ENCODE results near the gene RAB17.

DNA sequence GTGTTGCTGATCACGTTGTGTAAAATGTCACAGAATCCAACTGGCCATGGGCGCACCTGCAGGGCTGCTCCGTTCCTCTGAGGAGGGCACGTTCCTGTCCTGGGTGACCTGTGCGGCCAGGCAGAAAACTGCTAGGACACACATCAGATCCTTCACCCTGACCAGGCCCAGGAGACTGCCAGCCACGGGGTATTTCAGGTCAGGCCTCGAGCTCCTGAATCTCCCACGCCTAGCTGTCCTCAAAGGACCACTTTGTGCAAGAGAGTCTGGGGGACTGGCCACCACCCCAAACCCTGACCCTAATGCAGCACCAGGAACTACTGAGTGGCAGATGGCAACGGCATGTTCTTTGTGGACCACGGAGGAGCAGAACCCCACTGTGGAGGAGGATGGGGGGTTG is 13.1 kb downstream of the RAB17 start:
- TF ChIP-seq POLR2A (IDR thresholded peaks at IDR 0.05; ENCODE audit: extremely low read depth, insufficient read length), result no peak
- TF ChIP-seq, protein P1, sequence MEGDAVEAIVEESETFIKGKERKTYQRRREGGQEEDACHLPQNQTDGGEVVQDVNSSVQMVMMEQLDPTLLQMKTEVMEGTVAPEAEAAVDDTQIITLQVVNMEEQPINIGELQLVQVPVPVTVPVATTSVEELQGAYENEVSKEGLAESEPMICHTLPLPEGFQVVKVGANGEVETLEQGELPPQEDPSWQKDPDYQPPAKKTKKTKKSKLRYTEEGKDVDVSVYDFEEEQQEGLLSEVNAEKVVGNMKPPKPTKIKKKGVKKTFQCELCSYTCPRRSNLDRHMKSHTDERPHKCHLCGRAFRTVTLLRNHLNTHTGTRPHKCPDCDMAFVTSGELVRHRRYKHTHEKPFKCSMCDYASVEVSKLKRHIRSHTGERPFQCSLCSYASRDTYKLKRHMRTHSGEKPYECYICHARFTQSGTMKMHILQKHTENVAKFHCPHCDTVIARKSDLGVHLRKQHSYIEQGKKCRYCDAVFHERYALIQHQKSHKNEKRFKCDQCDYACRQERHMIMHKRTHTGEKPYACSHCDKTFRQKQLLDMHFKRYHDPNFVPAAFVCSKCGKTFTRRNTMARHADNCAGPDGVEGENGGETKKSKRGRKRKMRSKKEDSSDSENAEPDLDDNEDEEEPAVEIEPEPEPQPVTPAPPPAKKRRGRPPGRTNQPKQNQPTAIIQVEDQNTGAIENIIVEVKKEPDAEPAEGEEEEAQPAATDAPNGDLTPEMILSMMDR (IDR thresholded peaks at IDR 0.05; ENCODE audit: low read depth, low read length), result no peak
